ENCODE results near the gene AMACR. TPM values are rescaled to one million over a fixed set of nuclear protein-coding genes. Genes with fewer than 3 reads are reported as not detected.

Gene AMACR
- total and polyA plus RNA-seq, 2 of the 8 experiments (the other 6 are each of a cell fraction or from before 2014, with no cell fraction given): 9.1 to 12.6 TPM

DNA sequence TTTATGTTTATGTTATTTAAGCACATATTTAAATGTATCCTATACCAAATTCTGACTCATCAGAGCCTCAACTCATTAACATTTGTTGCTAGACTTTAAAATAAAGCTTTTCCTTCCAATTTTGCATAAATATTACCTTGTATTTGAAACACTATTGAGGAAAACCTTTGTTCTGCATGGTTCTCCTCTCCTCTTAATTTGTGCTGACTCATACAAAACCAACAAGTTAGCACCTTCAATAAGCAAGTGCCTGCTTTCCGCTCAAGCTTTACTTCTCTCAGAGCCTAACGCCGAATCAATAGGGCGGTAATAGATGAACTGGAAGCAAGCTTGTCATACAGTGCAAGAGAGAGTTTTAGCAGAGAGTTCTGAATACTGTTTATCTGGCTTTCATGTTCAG is 7.9 kb downstream of the AMACR start:
- FAIRE-seq (no peak), DNase-seq (ENCODE audit: low read depth in 1 of 2, low spot score in 2 of 2) (no peak)
- POLR2A ChIA-PET (ENCODE audit: partially characterized antibody): interaction anchor here (1.4 kb wide), 1 partner anchor 8 kb away, joined by 7 read pairs; the partner anchor contains the start of gene AMACR
- H3K27ac ChIP-seq (ENCODE audit: low read depth, low read length): no peak overlapping the region
- no peaks in the 10 kb centered on the region for H4K20me1 ChIP-seq (replicated peaks in 1 of 2; ENCODE audit: control insufficient read depth in 1 of 2, insufficient read depth in 2 of 2, low read length in 2 of 2)
- no peak overlapping the region for H2BK20ac ChIP-seq (ENCODE audit: low read length)
- H2BK5ac ChIP-seq (ENCODE audit: low read depth, low read length): no peak overlapping the region
- H4K8ac ChIP-seq (ENCODE audit: extremely low read depth, insufficient read depth, low read length): no peak overlapping the region
- H3K56ac ChIP-seq (replicated peaks; ENCODE audit: insufficient read length, low read depth, low read length): no peak overlapping the region
- H2BK15ac ChIP-seq (ENCODE audit: low read length): no peak overlapping the region
- H3K23ac ChIP-seq (ENCODE audit: insufficient read length): no peak overlapping the region
- no peak overlapping the region for H3K4me3 ChIP-seq (ENCODE audit: extremely low read depth in 1 of 4, insufficient read depth in 2 of 4, low read depth in 3 of 4, low read length in 4 of 4)
- no peaks in the 10 kb centered on the region for H3K79me1 ChIP-seq (ENCODE audit: low read depth, low read length)
- H3K18ac ChIP-seq (ENCODE audit: extremely low read depth, low read length): no peak overlapping the region
- no peak overlapping the region for H4K91ac ChIP-seq (replicated peaks; ENCODE audit: insufficient read length, low read length)
- H3K27me3 ChIP-seq (replicated peaks in 1 of 4; ENCODE audit: control insufficient read depth in 3 of 4, extremely low read depth in 1 of 4, insufficient read depth in 3 of 4, low read length in 3 of 4): no peaks in the 10 kb centered on the region
- no peaks in the 10 kb centered on the region for H3K79me2 ChIP-seq (ENCODE audit: control insufficient read depth in 1 of 2, insufficient read depth in 2 of 2, low read length in 2 of 2)
- H3K9me3 ChIP-seq (ENCODE audit: insufficient read depth in 2 of 2, low read depth in 1 of 2, low read length in 1 of 2): no peaks in the 10 kb centered on the region
- H3K36me3 ChIP-seq (ENCODE audit: control insufficient read depth in 2 of 4, insufficient read depth in 4 of 4, low read length in 3 of 4): peaks cover 0 to 15% (median 2%) of the 10 kb centered on the region in 4 experiments; a peak in 4 of 8 replicates
- WGBS, 2 experiments (ENCODE audit: extremely low coverage in 1 of 2, insufficient coverage in 1 of 2, insufficient read length in 1 of 2, insufficient replicate concordance in 2 of 2, low coverage in 1 of 2, low lambda C conversion rate in 2 of 2, missing lambda C conversion rate in 1 of 2): 90% methylated on average over 4 of the region's 4 CpGs; no CpG with 5 or more reads in 1 of the 2 experiments
- H3K4me1 ChIP-seq (replicated peaks in 1 of 4; ENCODE audit: control insufficient read depth in 3 of 4, insufficient read depth in 4 of 4, low read length in 3 of 4): peaks cover 0 to 3% (median 1%) of the 10 kb centered on the region in 4 experiments; a peak in 2 of 7 replicates
- H3K23me2 ChIP-seq (ENCODE audit: low read depth, low read length): no peaks in the 10 kb centered on the region
- H2BK120ac ChIP-seq (replicated peaks; ENCODE audit: low read depth, low read length): no peak overlapping the region
- no peak overlapping the region for H3K4me2 ChIP-seq (ENCODE audit: insufficient read depth in 1 of 2, low read depth in 2 of 2, low read length in 2 of 2)
- no peak overlapping the region for H3K4ac ChIP-seq (replicated peaks; ENCODE audit: insufficient read length, low read depth, low read length)
- H2AK5ac ChIP-seq (ENCODE audit: low read depth, low read length): no peak overlapping the region
- H3K9ac ChIP-seq (replicated peaks in 1 of 4; ENCODE audit: extremely low read depth in 1 of 4, low read depth in 3 of 4, low read length in 3 of 4): no peak overlapping the region
- no peak for TF ChIP-seq SUZ12 (IDR thresholded peaks at IDR 0.05; ENCODE audit: low read length)
- no peak for TF ChIP-seq RNF2 (IDR thresholded peaks at IDR 0.05; ENCODE audit: borderline replicate concordance, low read depth, low read length, missing control alignments, poor library complexity, severe bottlenecking)
- no peak for TF ChIP-seq SP4 (IDR thresholded peaks at IDR 0.05; ENCODE audit: low read length)
- TF ChIP-seq BACH1 (IDR thresholded peaks at IDR 0.05; ENCODE audit: low read length): 0 out of 2 replicates have a peak, but pooled peaks have one; percentile 51
- peak; percentile 91 for TF ChIP-seq MAFK (IDR thresholded peaks at IDR 0.05; ENCODE audit: low read depth, low read length)
- H3K14ac ChIP-seq (ENCODE audit: insufficient read length): no peak overlapping the region
- H2BK12ac ChIP-seq (ENCODE audit: low read depth, low read length): no peak overlapping the region
- H4K5ac ChIP-seq (ENCODE audit: insufficient read length, low read depth, low read length): no peak overlapping the region
- CTCF ChIA-PET (ENCODE audit: partially characterized antibody): interaction anchor here (1.2 to 4.4 kb wide), 6 partner anchors 13 to 465 kb away, joined by 3 to 17 read pairs (median 4); no protein-coding TSS in a partner anchor
- no peak overlapping the region for H2AFZ ChIP-seq (ENCODE audit: low read length)

Measured in H1 (cell line).